SK-N-SH (cell line): ENCODE measurements around the gene NHP2.

Experiments used
- CHD2 ChIP-seq: fragments of 150-350 bp; IDR thresholded peaks from 2 replicates; pipeline ENCODE4 v1.6.1; 2018; ENCODE audit warnings: low read length; ENCODE audit not compliant: partially characterized antibody
- CTCF ChIP-seq: fragments of 200-600 bp; sonication (generic); IDR thresholded peaks from 2 replicates; pipeline ENCODE4 v1.6.1; 2017; ENCODE audit warnings: antibody characterized with exemption, mild to moderate bottlenecking, moderate library complexity
- EP300 ChIP-seq, 2 experiments: IDR thresholded peaks; 2 replicates each; pipeline versions ENCODE4 v1.4.0 to v1.6.1; 2012; ENCODE audit warnings: borderline replicate concordance in 1 of 2, low read depth in 1 of 2, low read length in 1 of 2
- EZH2phosphoT487 ChIP-seq: fragments of 200-600 bp; sonication (generic); IDR thresholded peaks from 2 replicates; pipeline ENCODE4 v1.6.1; 2017; ENCODE audit warnings: low read depth, mixed run types, mild to moderate bottlenecking, antibody characterized with exemption, moderate library complexity, borderline replicate concordance
- FOXJ3 ChIP-seq: sonication (generic); formaldehyde crosslinking; IDR thresholded peaks from 2 replicates; pipeline ENCODE4 v1.5.1; 2020; ENCODE audit warnings: mild to moderate bottlenecking, missing genetic modification reagents
- NFIC ChIP-seq: IDR thresholded peaks from 2 replicates; pipeline ENCODE4 v1.4.0; 2012; ENCODE audit warnings: borderline replicate concordance
- NRF1 ChIP-seq: IDR thresholded peaks from 2 replicates; pipeline ENCODE4 v1.6.1; 2012; ENCODE audit warnings: low read depth, mild to moderate bottlenecking, low read length
- RAD21 ChIP-seq: IDR thresholded peaks from 2 replicates; pipeline ENCODE4 v1.6.1; 2012; ENCODE audit warnings: mild to moderate bottlenecking, low read length
- RCOR1 ChIP-seq: fragments of 150-350 bp; IDR thresholded peaks from 2 replicates; pipeline ENCODE4 v1.6.1; 2017; ENCODE audit warnings: antibody characterized with exemption, low read length
- REST ChIP-seq: IDR thresholded peaks from 2 replicates; pipeline ENCODE4 v1.6.1; 2012; ENCODE audit warnings: mild to moderate bottlenecking, low read depth, low read length, moderate library complexity
- TEAD4 ChIP-seq: IDR thresholded peaks from 2 replicates; pipeline ENCODE4 v1.4.0; 2012; ENCODE audit warnings: mild to moderate bottlenecking, borderline replicate concordance; ENCODE audit not compliant: insufficient read depth
- YY1 ChIP-seq: IDR thresholded peaks from 2 replicates; pipeline ENCODE4 v1.4.0; 2012; ENCODE audit warnings: low read depth, mild to moderate bottlenecking
- ZBTB33 ChIP-seq: IDR thresholded peaks from 2 replicates; pipeline ENCODE4 v1.4.0; 2012; ENCODE audit warnings: low read depth, borderline replicate concordance

- TF ChIP-seq CTCF (no peak), EP300 (IDR thresholded peaks at IDR 0.05; ENCODE audit: borderline replicate concordance in 1 of 2, low read depth in 1 of 2, low read length in 1 of 2) (no peak), EZH2phosphoT487 (no peak), REST (no peak), NFIC (no peak), RCOR1 (no peak), RAD21 (no peak), ZBTB33 (no peak), CHD2 (no peak), YY1 (no peak), FOXJ3 (CRISPR knock-in tag) (no peak), NRF1 (no peak), TEAD4 (no peak)
These were observed 11.0 kb downstream of the NHP2 start for GRCh38 chr5:178142642-178143041.
